HG03280 (cell line): ENCODE results near the gene ZSCAN2.
A peak's percentile ranks its signal among the peaks of the same experiment; 100 is the strongest.
"Not testable (repeated sequence)": the region's sequence is repeated elsewhere in the genome, so short reads cannot be mapped to it uniquely, and the experiment has no call there.

Source experiments
- ATAC-seq: cut with Tn5 transposase; IDR thresholded peaks from one replicate; pipeline ENCODE4 v1.9.1; 2021; ENCODE audit warnings: mild to moderate bottlenecking, moderate library complexity; ENCODE audit not compliant: unreplicated experiment

Gene ZSCAN2

DNA sequence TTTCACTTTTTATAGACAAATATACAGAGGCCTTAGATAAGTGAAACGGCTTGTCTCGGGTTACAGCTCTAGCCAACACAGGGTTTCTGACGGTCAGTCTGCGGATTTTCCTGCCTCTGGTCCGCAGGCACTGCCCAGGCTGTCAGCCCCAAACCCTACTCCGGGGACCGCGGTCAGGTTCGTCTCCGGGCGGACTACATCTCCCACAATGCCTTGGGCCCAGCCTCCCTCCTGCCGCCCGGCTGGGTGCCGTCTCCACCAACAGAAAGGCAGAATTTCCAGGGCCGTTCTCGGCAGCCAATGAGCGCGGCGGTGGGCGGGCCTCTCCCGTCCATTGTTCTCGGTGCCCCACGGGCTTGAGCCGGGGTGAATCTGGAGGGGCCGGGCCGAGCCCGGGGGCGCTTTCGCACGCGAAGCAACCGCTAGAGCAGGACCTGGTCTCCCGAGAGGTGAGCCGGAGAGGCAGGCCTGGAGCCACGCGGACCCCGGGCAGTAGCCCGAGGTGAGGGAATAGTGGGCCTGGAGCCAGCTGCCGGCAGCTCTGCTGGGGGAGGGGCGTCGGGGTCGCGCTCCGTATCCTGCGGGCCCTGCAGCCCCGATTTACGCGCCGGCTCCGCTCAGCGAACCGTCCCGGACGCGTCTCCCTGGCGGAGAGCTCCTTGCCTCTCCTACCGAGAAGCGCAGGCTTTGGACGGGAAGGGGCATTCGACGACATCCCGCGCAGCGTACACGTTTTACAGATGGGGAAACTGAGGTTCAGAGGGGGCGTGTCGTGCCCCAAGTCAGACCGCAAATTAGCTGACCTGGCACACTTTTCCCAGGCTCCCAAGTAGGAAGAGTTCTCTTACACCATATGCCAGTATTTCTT lies at the start of gene ZSCAN2:
Gene ZSCAN2 (plus strand): TSS at position 323 of the 868 bp plus-strand sequence. CDS start 2,919 bp downstream, outside the sequence.
- peak; percentile 96 for ATAC-seq

DNA sequence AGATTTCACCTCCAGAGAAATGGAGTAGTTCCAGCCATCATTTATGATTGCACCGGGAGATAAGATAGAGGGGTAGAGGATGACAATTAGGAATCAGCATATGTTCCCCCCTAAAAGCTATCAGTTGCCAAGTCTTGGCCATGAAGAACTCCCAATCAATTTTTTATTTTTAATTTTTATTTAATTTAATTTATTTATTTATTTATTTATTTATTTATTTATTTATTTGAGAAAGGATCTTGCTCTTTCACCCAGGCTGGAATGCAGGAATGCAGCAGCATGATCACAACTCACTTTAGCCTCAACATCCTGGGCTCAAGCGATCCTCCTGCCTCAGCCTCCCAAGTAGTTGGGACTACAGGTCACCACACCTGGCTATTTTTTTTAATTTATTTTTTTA lies 49.2 kb upstream of the ZSCAN2 start:
- ATAC-seq = not testable (repeated sequence)

DNA sequence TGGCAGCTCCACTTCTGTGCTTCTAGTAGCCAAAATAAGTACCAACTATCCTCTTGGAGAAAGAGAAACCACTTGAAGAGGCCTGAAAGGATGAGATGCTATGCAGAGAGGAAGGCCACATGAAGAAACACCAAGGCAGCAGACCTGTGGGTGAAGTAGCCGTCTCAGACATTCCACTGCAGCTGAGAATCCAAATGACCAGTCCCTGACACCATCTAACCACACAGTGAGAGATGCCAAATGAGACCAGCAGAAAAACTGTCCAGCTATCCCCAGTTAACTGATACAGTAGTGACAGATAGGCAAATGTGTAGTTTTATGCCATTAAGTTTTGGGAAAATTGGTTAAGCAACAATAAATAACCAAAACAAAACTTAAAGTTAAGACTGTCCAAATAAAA lies 47.9 kb upstream of the ZSCAN2 start:
- ATAC-seq = no peak

DNA sequence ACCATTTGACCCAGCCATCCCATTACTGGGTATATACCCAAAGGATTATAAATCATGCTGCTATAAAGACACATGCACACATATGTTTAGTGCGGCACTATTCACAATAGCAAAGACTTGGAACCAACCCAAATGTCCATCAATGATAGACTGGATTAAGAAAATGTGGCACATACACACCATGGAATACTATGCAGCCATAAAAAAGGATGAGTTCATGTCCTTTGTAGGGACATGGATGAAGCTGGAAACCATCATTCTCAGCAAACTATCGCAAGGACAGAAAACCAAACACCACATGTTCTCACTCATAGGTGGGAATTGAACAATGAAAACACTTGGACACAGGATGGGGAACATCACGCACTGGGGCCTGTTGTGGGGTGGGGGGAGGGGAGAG lies 44.1 kb upstream of the ZSCAN2 start:
- ATAC-seq = not testable (repeated sequence)

DNA sequence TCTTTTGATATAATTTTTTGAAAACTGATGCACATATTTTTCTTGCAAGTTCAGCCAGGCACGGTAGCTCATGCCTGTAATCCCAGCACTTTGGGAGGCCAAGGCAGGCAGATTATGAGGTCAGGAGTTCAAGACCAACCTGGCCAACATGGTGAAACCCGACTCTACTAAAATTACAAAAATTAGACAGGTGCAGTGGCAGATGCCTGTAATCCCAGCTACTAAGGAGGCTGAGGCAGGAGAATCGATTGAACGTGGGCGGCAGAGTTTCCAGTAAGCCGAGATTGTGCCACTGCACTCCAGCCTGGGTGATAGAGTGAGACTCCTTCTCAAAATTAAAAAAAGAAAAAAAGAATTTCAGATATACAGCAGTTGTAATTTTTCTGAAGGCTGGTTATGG lies 32.8 kb upstream of the ZSCAN2 start:
- not testable (repeated sequence) for ATAC-seq

DNA sequence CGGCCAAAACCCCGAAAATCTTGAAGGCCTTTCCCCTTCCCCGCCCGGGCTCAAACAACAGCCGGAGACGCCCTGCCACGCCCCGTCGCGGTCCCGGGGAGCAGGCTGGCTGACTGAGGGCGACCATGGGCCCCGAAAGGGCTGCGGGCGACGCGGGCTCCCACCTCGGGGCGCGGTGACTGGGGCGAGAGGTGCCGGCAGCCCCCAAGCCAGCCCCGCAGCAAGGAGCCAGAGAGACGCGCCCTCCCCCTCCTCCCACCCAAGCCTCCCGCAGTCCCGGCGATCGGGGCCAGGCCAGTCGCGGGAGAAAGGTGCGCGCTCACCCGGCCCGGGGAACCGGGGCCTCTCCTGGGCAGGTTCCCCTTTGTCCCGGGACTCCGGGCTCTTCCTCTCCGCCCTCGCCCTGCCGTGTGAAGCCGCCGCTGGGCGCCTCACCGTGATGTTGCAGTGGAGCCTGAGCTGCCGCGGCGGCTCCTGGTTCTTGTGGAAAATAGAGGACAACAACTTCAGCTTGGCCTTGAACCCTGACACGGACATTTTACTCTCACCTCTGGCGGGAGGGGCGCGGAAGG lies 30.6 kb upstream of the ZSCAN2 start:
- no peak for ATAC-seq

DNA sequence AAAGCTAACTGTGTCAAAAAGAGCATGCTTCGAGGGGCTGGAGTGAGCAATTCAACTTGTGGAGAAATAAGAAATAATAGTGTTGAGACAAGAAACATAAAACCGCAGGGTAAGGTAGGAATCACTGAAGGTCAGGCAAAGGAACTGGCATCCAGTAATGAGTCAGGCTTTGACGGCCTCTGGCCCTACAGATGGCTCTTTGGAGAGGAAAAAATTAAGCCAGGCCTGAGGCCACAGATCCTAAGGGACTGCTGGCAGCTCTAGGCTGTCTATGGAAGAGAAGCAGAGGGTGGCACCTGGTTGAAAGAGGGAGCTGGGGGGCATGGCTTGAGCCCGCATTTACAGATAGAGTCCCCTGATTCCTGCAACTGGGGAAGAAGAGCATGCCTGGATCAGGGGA lies 28.6 kb upstream of the ZSCAN2 start:
- no peak for ATAC-seq

DNA sequence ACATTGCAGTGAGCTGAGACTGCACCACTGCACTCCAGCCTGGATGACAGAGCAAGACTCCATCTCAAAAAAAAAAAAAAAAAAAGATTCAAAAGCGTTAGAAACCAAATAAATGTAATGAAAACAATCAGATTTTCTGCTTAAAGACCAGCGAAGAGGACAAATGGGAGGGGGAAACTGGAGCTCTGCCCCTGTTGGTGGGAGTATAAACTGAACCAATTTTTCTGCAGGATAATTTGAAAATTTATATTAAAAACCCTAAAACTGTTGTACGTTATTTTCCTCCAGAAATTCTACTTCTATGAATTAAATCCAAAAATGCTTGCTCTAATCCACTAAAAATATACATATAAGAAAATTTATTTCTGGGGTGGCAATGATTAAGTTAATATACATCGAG lies 25.3 kb upstream of the ZSCAN2 start:
- ATAC-seq = no peak

DNA sequence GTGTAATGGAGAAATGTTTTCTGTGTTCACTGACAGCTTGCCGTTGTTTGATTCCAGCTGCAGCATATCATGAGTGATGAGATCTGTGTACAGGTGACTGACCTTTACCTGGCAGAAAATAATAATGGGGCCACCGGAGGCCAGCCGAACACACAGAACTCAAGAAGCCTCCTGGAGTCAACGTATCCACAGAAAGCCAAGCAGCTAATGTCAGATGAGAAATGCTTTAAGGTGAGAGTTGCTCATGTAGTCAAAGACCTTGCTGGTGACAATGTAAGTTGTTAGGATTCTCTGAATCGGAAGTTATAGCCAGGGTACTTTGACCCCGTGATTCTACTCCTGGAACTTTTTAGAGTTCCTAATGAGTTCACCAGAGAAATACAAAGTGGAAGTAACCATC lies 22.9 kb upstream of the ZSCAN2 start:
- ATAC-seq = not testable (repeated sequence)

DNA sequence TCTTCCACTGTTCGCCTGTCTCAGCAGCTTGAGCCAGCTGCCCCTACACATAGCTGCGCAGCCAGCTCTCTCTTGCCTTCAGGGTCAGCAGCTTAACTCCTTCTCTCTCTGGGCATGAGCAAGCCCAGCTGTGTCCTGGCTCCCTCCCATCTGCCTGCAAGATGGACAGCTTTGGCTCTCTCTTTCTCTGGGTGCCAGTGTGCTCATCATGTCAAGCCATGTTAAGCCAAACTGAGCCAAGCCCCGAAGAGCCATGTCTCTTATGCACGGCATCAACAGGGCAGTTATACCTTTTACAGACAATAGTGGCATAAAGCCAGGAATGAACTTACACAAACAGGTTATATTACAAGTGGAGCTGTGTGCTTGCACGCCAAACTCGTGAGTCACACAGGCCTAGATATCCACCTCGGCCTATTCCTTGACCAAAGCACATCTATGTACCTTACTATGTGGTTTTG lies 21.5 kb upstream of the ZSCAN2 start:
- not testable (repeated sequence) for ATAC-seq

DNA sequence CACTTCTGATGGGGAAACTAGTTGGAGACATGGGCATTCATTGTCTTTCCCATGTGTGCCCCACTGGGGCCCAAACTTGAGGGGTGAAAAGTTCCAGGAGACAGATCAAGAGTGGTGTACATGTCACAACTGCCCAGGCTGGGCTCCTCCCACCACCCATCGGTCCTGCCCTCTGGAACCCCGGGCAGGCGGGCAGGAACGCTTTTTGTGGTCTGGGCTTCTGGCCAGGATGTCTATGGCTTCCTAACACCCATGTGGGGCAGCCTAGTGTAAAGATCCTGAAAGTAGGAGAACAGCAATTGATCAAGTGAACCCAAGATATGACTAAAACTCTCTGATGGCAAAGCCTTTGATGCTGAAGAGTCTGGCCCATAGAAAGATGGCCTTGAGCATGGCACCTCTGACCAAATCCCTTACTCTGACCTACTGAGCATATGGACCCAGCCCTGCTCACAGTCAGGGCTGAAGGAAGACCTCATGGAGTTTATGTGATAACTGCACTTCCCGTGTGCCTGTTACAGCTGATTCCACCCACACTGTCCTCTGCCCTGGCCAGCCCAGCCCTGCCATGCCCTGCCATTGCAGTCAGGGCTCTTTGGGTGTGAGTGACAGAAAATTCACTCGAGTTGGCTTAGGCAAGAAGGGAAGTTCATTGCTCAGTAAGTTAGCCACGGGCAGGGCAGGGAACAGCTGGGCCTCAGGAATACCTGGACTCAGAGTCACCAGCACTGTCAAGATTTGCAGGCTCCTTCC lies 19.0 kb upstream of the ZSCAN2 start:
- not testable (repeated sequence) for ATAC-seq

DNA sequence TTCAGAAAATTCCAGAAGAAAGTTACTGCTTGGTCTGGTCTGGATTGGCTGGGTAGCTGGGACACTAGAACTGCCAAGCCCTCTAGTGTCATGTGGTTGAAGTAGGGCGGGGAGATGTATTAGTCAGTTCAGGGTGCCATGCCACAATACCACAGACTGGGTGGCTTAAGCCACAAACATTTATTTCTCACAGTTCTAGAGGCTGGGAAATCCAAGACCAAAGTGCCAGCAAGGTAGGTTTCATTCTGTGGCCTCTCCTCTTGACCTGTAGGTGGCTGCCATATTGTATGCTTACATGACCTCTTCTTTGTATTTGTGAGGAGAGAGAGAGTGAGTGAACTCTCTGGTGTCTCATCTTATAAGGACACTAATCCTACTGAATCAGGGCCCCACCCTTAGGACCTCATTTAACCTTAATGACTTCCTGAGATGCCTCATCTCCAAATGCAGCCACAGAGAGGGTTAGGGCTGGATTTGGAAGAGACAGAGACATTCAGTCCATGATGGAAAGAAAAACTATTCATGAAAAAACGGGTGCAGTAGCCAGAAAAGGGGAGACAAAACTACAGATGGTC lies 18.1 kb upstream of the ZSCAN2 start:
- no peak for ATAC-seq

DNA sequence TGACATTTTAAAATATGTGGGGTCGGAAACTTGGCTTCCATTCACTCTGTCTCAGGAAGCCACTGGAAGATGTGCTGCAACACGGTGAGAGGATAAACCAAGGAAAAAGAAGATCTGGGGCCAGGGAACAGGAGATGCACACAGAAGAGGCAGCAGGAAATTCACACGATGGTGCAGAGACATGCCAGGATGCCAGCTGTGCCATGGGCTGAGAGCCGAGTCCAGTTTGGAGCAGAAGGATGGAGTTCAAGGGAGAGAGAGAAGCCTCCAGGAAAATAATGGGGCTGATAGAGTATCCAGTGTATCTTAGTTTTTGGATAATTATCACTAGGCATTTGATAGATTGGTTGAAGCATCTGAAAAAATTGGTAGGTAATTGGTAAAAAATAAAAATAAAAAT lies 16.9 kb upstream of the ZSCAN2 start:
- not testable (repeated sequence) for ATAC-seq

DNA sequence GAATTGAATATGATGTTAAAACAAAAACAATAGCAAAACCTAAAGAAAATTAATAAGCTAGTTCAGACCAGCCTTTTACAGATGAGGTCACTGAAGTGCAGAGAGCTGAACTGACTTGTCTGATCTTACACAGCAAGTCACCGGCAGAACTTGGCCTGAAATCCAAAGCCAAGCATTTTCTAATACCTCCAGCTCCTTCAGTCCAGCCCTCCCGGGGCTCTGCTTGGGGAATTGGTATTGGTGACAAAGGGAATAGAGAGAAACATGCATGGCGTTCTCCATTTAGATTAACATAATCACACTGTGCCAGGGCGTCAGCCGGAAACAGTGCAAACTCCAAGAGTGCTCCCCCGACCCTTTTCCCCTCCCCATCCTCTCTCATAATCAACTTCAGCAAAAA lies 14.1 kb upstream of the ZSCAN2 start:
- no peak for ATAC-seq

DNA sequence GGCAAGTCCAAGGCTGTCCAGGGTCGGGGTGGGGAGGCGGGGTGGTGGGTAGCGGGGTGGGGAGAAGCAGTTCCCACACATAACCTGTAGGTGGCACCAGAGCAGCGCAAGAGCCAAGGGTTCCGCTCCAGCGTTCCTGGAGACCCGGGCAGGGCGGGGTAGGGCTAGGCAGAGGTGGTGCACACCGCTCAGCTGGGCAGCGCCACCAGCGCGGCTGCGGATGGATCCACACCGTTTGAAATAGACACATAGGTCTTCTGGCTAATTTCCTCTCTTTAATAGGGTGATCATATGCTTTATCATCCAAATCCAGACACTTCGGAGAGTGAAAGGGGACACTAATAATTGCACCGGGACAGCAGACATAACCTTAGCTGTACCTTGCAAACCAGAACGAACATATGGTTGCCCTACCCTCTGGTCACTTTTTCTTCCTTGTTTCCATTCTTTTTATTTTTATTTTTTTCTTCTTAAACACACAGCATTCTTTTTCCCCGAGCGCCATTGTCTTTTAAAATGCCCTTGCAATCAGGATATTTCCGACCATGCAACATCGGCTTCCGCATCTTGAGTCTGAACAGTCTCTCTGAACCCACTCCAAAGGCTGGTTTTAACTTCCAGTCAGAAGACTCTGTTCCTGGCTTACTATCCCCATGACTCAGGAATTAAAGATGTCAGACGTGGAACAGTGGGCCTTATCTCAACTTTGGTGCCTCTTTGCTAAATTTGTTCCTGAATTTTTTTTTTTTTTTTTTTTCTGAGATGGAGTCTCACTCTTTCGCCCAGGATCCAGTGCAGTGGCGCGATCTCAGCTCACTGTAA lies 12.5 kb upstream of the ZSCAN2 start:
- peak; percentile 99 for ATAC-seq

DNA sequence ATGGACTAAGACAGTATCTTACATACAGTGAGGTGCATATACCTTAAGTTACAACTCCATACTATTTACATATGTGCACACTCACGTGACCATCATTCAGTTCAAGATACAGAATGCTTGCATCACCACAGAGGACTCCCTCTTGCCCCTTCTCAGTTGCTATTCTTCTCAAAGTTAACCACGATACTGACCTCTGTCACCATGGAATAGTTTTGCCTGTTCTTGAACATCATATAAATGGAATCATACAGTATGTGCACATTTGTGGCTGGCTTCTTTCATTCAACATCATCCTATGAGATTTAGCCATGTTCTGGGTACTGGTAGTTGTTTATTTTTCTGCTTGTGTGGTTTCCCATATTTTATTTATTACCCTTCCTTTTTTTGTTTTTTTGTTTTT lies 10.4 kb upstream of the ZSCAN2 start:
- no peak for ATAC-seq

DNA sequence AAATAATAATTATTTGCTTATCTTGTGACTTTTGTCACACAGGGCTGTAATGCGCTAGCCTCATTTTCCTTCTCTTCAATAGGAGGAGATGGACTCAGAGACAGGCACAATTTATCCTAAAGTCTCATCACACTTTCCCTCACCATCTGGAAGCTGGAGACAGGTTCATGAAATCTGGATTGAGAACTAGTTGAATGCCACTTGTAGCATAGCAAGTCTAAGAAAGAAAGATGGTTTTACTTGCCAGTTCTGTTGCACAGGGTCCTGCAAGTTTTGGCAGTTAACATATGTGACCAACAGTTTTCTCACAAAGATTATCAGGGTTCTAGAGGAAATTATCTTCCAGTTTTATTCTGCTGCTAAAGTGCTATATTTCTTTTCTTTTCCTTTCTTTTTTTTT lies 9.0 kb upstream of the ZSCAN2 start:
- ATAC-seq = no peak

DNA sequence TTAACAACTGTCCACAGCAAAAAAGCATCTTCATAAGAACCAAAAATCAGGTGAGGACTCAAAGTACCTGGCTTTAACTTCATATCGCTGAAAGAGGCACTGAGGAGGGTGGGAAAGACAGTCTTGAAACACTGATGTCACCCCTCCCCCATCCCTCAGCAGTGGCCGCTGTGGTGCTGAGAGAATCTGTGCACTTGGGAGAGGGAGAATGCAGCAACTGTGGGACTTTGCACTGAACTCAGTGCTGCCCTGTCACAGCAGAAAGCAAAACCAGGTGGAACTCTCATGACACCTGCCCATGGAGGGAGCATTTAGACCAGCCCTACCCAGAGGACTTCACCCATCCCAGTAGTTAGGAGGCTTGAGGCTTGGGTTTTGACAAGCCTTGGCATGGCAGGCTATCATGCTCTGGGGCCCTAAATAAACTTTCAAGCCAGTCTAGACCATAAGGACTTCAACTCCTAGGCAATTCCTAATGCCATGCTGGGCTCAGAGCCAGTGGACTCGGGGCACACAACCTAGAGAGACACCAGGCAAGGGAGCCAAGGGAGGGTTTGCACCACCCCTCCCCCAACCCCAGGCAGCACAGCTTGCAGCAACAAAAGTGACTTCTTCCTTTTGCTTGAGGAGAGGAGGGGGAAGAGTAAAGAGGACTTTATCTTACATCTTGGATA lies 6.1 kb upstream of the ZSCAN2 start:
- ATAC-seq = no peak

DNA sequence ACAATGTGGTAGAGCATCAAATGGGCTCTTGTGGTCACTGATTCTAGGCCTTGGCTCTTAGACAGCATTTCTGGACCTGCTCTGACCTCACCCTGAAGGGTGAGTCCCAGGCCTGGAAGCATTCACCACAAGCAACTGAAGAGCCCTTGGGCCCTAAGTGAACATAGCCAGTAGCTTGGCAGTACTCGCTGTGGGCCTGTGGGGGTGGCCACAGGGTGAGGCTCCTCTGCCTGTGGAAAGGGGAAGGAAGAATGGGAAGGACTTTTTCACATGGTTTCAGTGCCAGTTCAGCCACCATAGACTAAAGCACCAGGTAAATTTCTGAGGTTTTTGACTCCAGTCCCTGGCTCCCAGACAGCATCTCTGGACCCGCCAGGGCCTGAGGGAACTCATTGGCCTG lies 5.1 kb upstream of the ZSCAN2 start:
- no peak for ATAC-seq

DNA sequence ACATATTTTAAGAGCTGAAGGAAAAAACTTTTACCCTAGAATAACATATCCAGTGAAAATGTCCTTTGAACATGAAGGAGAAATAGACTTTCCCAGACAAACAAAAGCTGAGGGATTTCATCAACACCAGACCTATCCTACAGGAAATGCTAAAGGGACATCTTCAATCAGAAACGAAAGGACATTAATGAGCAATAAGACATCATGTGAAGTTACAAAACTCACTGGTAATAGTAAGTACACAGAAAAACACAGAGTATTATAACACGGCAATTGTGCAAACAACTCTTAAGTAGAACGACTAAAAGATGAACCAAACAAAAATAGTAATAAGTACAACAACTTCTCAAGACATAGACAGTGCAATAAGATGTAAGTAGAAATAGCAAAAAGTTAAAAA lies 3.5 kb upstream of the ZSCAN2 start:
- no peak for ATAC-seq
